IMR-90 (cell line): Measurements from ENCODE around the gene MANSC1.

Source experiments
- CEBPB ChIP-seq: IDR thresholded peaks from 2 replicates; pipeline ENCODE4 v1.6.1; 2012; ENCODE audit warnings: low read depth, low read length, improper control_type of control experiment
- CHD1 ChIP-seq: IDR thresholded peaks from 2 replicates; pipeline ENCODE4 v1.6.1; 2012; ENCODE audit warnings: low read depth, low read length, improper control_type of control experiment
- CTCF ChIP-seq: conservative IDR thresholded peaks from 2 replicates; pipeline ENCODE4 v1.5.1; 2012; ENCODE audit warnings: mild to moderate bottlenecking, low read depth, low read length, improper control_type of control experiment
- FOS ChIP-seq: fragments of 150-350 bp; IDR thresholded peaks from 2 replicates; pipeline ENCODE4 v1.6.1; 2016; ENCODE audit warnings: low read depth, low read length
- MAZ ChIP-seq: IDR thresholded peaks from 2 replicates; pipeline ENCODE4 v1.6.1; 2012; ENCODE audit warnings: low read depth, mild to moderate bottlenecking, low read length, improper control_type of control experiment, moderate library complexity, borderline replicate concordance
- MXI1 ChIP-seq: IDR thresholded peaks from 2 replicates; pipeline ENCODE4 v1.6.1; 2012; ENCODE audit warnings: low read depth, mild to moderate bottlenecking, low read length, moderate library complexity, borderline replicate concordance
- NFE2L2 ChIP-seq: fragments of 150-350 bp; IDR thresholded peaks from 2 replicates; pipeline ENCODE4 v1.6.1; 2016; ENCODE audit warnings: low read depth, mild to moderate bottlenecking, low read length
- POLR2A ChIP-seq: IDR thresholded peaks from 2 replicates; pipeline ENCODE4 v1.6.1; 2012; ENCODE audit warnings: mild to moderate bottlenecking, low read depth, low read length
- RAD21 ChIP-seq: IDR thresholded peaks from 2 replicates; pipeline ENCODE4 v1.6.1; 2012; ENCODE audit warnings: low read length, improper control_type of control experiment
- RFX5 ChIP-seq: IDR thresholded peaks from 2 replicates; pipeline ENCODE4 v1.8.0; 2012; ENCODE audit warnings: low read depth, mild to moderate bottlenecking, low read length, moderate library complexity
- TF ChIP-seq, protein P1 (sequence below): fragments of 150-350 bp; IDR thresholded peaks from 2 replicates; pipeline ENCODE4 v1.6.1; 2017; ENCODE audit warnings: mild to moderate bottlenecking, antibody characterized with exemption, low read length, low read depth
- TF ChIP-seq, protein P2 (sequence below): fragments of 150-350 bp; IDR thresholded peaks from 2 replicates; pipeline ENCODE4 v1.6.1; 2016; ENCODE audit warnings: low read depth, mild to moderate bottlenecking, low read length, moderate library complexity, borderline replicate concordance

DNA sequence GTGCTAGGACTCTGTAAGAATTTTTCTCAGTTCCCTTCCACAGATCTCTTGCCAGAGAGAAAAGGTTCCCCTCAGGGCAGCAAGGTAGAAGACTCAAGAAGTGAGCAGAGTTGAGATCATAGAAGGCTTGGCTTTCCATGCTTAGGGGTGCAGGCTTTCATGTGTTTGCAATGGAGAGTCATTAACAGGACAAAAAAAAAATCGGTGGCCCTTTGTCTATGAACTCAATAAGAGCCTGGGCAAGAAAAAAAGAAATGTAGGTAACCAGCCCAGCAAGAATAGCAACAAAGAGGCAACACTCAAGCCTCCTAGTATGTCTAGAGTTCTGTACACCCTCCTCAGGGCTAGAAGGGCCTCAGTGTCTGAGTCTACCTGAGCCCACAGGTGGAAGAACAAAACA lies 59.8 kb downstream of the MANSC1 start:
- TF ChIP-seq CTCF: no peak
- TF ChIP-seq POLR2A: no peak
- TF ChIP-seq CEBPB: no peak
- no peak for TF ChIP-seq FOS
- no peak for TF ChIP-seq RAD21
- TF ChIP-seq, protein P1, sequence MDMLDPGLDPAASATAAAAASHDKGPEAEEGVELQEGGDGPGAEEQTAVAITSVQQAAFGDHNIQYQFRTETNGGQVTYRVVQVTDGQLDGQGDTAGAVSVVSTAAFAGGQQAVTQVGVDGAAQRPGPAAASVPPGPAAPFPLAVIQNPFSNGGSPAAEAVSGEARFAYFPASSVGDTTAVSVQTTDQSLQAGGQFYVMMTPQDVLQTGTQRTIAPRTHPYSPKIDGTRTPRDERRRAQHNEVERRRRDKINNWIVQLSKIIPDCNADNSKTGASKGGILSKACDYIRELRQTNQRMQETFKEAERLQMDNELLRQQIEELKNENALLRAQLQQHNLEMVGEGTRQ: no peak
- no peak for TF ChIP-seq NFE2L2
- no peak for TF ChIP-seq MAZ
- no peak for TF ChIP-seq MXI1
- TF ChIP-seq, protein P2, sequence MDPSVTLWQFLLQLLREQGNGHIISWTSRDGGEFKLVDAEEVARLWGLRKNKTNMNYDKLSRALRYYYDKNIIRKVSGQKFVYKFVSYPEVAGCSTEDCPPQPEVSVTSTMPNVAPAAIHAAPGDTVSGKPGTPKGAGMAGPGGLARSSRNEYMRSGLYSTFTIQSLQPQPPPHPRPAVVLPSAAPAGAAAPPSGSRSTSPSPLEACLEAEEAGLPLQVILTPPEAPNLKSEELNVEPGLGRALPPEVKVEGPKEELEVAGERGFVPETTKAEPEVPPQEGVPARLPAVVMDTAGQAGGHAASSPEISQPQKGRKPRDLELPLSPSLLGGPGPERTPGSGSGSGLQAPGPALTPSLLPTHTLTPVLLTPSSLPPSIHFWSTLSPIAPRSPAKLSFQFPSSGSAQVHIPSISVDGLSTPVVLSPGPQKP: no peak
- no peak for TF ChIP-seq CHD1
- TF ChIP-seq RFX5: no peak
